ENCODE results near the gene CR1.
"Not testable (repeated sequence)": the region's sequence is repeated elsewhere in the genome, so short reads cannot be mapped to it uniquely, and the experiment has no call there.

Gene CR1

DNA sequence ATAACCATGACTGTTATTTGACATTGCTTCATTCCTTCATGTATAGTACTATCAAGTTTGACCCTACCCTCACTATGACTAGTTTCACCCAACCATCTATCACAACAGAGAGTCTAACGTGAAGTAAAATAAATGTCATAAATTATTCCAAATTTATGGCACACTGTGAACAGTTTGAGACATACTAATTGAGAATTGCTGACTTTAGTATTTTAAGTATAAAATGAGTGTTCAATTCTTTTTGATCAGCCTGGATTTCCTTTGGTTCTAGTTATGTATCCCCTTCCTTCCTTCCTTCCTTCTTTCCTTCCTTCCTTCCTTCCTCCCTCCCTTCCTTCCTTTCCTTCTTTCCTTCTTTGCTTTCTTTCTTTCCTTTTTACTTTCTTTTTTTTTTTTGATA lies 14.5 kb downstream of the CR1 start:
- H3K9me3 ChIP-seq (ENCODE audit: control insufficient read depth, low read depth, low read length): no peaks in the 10 kb centered on the region
- no peaks in the 10 kb centered on the region for H3K36me3 ChIP-seq (ENCODE audit: control insufficient read depth, low read depth, low read length)
- H3K27ac ChIP-seq (ENCODE audit: low read length): no peak overlapping the region
- no peaks in the 10 kb centered on the region for H3K4me1 ChIP-seq (ENCODE audit: control insufficient read depth, low read depth, low read length)
- H3K9ac ChIP-seq (ENCODE audit: low read length): no peak overlapping the region
- H3K4me3 ChIP-seq (ENCODE audit: low read length): no peak overlapping the region
- no peaks in the 10 kb centered on the region for H3K27me3 ChIP-seq (ENCODE audit: control insufficient read depth, insufficient read depth, low read length)

DNA sequence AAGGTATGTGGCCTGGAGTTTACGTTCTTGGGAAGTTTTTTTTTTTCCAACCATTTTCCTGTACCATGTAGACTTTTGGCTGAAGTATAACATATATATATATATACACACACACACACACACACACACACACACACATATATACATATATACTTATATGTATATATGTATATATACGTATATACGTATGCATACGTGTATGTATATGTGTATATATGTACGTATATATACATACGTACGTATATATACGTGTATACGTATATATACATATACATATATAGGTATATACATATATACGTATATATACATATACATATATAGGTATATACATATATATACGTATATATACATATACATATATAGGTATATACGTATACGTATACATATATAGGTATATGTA lies 18.9 kb downstream of the CR1 start:
- H3K36me3 ChIP-seq (ENCODE audit: control insufficient read depth, low read depth, low read length): no peaks in the 10 kb centered on the region
- no peak overlapping the region for H3K9ac ChIP-seq (ENCODE audit: low read length)
- H3K27ac ChIP-seq (ENCODE audit: low read length): no peak overlapping the region
- H3K4me3 ChIP-seq (ENCODE audit: low read length): no peak overlapping the region
- no peaks in the 10 kb centered on the region for H3K27me3 ChIP-seq (ENCODE audit: control insufficient read depth, insufficient read depth, low read length)
- no peaks in the 10 kb centered on the region for H3K4me1 ChIP-seq (ENCODE audit: control insufficient read depth, low read depth, low read length)
- no peaks in the 10 kb centered on the region for H3K9me3 ChIP-seq (ENCODE audit: control insufficient read depth, low read depth, low read length)

DNA sequence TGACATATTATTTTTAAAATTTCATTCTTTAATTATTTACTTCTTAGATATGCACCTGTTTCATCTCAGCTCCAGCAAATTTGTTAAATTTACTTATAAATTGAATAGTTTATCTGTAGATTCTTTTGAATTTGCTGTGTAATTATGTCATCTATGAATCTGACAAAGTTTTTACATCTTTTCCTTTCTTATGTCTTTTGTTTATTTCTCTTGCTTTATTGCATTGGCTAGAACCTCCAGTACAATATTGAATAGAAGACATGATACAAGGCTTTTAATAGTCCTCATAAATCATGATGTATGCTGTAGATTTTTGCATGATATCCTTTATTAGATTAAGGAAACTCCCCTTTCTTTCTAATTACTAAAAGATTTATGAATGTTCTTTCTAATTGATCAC lies 20.8 kb downstream of the CR1 start:
- H3K27me3 ChIP-seq (ENCODE audit: control insufficient read depth, insufficient read depth, low read length): no peaks in the 10 kb centered on the region
- H3K36me3 ChIP-seq (ENCODE audit: control insufficient read depth, low read depth, low read length): no peaks in the 10 kb centered on the region
- H3K4me3 ChIP-seq (ENCODE audit: low read length): no peak overlapping the region
- H3K4me1 ChIP-seq (ENCODE audit: control insufficient read depth, low read depth, low read length): no peaks in the 10 kb centered on the region
- no peak overlapping the region for H3K9ac ChIP-seq (ENCODE audit: low read length)
- H3K27ac ChIP-seq (ENCODE audit: low read length): no peak overlapping the region
- H3K9me3 ChIP-seq (ENCODE audit: control insufficient read depth, low read depth, low read length): no peaks in the 10 kb centered on the region

DNA sequence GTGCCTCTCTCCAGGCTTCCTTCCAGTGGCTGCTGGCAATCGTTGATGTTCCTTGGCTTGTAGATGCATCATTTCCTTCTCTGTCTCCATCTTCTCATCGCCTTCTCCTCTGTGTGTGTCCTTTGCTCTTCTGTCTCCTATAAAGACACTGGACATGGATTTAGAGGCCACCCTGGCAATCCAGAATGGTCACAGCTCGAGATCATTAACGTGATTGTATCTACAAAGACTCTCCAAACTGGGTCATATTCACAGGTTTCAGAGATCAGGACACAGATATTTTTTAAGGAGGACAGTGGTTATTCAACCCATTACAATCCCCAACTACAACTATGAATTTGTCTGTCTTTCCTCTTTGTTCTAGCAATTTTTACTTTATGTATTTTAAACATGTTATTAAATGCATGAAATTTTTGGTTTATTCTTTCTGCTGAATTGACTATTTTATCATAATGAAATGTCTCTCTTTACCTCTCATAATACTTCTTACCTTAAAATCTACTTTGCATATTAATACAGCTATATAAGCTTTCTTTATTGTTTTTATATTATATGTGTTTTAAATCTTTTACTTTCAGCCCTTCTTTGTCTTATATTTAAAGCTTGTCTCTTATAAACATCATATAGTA lies 22.8 kb downstream of the CR1 start:
- Histone ChIP-seq H3K9ac (ENCODE audit: low read length) (no peak overlapping the region), H3K9me3 (ENCODE audit: control insufficient read depth, low read depth, low read length) (no peaks in the 10 kb centered on the region), H3K36me3 (ENCODE audit: control insufficient read depth, low read depth, low read length) (no peaks in the 10 kb centered on the region), H3K4me3 (ENCODE audit: low read length) (no peak overlapping the region), H3K4me1 (ENCODE audit: control insufficient read depth, low read depth, low read length) (no peaks in the 10 kb centered on the region), H3K27ac (ENCODE audit: low read length) (no peak overlapping the region), H3K27me3 (ENCODE audit: control insufficient read depth, insufficient read depth, low read length) (no peaks in the 10 kb centered on the region)

DNA sequence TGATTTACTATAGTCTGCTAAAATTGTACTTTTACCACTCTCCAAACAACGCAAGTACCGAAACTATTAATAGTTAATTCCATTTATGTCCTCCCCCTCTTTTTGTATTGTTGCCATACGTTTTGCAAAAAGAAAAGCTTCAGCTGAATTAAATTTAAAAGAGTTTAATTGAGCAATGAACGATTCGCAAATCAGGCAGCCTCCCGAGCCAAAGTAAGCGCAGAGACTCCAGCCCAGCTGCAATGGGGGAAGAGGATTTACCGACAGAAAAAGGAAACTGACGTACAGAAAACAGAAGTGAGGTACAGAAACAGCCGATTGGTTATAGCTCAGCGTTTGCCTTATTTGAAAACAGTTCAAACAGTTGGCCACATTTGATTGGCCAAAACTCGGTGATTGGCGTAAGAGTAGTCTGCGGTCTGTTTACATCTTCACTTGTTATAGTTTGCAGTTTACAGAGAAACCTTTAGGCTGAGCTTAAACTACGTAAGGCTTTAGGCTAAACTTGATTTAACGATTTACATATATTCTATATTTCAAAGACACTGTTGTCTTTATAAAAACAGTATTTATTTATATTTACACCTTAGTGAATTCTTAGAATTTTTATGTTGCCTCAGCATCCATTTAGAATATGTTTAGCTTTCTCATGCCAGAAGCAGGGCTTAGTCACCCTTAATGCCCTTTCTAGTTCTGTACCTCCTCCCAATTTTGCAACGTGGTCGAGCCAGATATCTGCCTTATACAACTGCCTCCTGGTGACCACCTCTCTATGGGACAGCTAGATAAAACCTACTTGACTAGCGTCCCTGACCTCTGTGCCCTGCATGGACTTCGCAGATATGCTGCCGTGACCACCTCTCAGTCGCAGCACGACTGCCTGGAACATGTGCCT lies 23.8 kb downstream of the CR1 start:
- no peaks in the 10 kb centered on the region for H3K36me3 ChIP-seq (ENCODE audit: control insufficient read depth, low read depth, low read length)
- no peak overlapping the region for H3K4me3 ChIP-seq (ENCODE audit: low read length)
- H3K9me3 ChIP-seq (ENCODE audit: control insufficient read depth, low read depth, low read length): no peaks in the 10 kb centered on the region
- no peaks in the 10 kb centered on the region for H3K27me3 ChIP-seq (ENCODE audit: control insufficient read depth, insufficient read depth, low read length)
- no peak overlapping the region for H3K9ac ChIP-seq (ENCODE audit: low read length)
- H3K27ac ChIP-seq (ENCODE audit: low read length): no peak overlapping the region
- no peaks in the 10 kb centered on the region for H3K4me1 ChIP-seq (ENCODE audit: control insufficient read depth, low read depth, low read length)

DNA sequence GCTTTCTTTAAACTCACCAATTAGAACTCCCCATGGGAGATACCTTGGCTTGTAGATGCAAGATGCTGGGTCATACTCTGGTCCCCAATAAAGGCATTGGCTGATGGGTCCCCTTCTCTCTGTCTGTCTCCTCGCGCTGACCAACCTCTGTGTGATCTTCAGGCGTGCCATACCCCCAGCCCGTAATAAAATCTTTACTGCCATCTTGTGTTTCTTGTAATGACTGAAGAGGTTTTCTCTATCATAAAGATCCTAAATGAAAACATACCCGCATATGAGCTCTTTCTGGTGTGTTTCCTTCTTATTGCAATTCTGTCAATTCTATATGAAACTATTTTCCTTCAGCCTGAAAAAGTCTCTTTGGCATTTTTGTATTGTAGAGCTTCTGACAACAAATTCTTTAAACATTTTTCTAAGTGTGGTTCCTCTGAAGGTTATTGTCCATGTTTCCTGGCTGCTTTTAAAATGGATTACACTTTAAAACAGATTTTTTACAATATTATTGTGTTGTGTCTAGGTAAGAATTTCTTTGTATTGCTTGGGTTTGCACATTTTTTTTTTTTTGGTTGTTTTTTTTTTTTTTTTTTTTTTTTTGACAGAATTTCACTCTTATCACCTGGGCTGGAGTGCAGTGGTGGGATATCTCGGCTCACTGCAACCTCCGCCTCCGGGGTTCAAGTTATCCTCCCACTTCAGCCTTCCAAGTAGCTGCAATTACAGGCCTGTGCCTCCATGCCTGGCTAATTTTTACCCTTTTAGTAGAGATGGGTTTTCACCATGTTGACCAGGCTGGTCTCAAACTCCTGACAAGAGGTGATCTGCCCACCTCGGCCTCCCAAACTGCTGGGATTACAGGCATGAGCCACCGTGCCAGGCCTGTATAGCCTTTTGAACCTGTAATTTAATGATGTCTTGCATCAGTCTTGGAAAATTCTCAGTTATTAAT lies 24.7 kb downstream of the CR1 start:
- H3K9me3 ChIP-seq (ENCODE audit: control insufficient read depth, low read depth, low read length); H3K4me3 ChIP-seq (ENCODE audit: low read length); H3K27ac ChIP-seq (ENCODE audit: low read length); H3K4me1 ChIP-seq (ENCODE audit: control insufficient read depth, low read depth, low read length); H3K27me3 ChIP-seq (ENCODE audit: control insufficient read depth, insufficient read depth, low read length); H3K36me3 ChIP-seq (ENCODE audit: control insufficient read depth, low read depth, low read length); H3K9ac ChIP-seq (ENCODE audit: low read length): not testable (repeated sequence)

DNA sequence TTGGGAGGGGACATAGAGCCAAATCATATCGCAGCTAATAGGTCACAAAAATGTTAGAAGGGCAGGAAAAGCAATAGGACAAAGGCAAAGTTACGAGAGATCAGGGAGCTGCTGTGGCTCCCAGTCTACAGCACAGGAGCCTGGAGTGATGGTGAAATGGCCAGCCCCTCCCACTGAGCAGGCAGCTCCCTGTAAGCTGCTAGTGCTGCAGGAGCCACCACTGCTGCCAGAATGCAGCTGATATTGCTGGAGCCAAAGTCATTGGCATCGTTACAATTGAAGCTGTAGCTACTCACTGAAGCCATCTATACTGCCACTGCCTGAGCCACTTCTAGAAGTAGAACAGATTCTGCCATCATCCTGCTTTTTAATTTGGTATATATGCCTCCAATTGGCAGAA lies 29.3 kb downstream of the CR1 start:
- not testable (repeated sequence) for H3K9me3 ChIP-seq (ENCODE audit: control insufficient read depth, low read depth, low read length); H3K9ac ChIP-seq (ENCODE audit: low read length); H3K4me1 ChIP-seq (ENCODE audit: control insufficient read depth, low read depth, low read length); H3K4me3 ChIP-seq (ENCODE audit: low read length); H3K27me3 ChIP-seq (ENCODE audit: control insufficient read depth, insufficient read depth, low read length); H3K36me3 ChIP-seq (ENCODE audit: control insufficient read depth, low read depth, low read length); H3K27ac ChIP-seq (ENCODE audit: low read length)

DNA sequence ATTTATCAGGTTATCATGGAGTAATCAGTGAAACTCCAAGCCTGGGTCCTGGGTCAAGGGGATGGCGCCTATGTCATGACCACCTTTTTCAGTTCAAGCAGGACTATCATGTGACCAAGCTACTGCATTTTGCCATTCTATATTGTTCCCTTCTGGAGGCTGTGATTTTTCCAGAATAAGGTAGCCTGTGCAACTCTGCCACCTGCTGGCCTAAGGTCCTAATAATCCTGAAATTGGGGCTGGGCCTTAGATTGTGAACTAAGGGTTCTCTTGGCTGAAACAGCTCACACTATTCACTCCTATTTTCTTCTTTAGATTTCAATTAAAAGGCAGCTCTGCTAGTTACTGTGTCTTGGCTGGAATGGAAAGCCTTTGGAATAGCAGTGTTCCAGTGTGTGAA lies 32.4 kb downstream of the CR1 start:
- H3K4me1 ChIP-seq (ENCODE audit: control insufficient read depth, low read depth, low read length); H3K27ac ChIP-seq (ENCODE audit: low read length); H3K4me3 ChIP-seq (ENCODE audit: low read length); H3K9ac ChIP-seq (ENCODE audit: low read length); H3K36me3 ChIP-seq (ENCODE audit: control insufficient read depth, low read depth, low read length); H3K9me3 ChIP-seq (ENCODE audit: control insufficient read depth, low read depth, low read length); H3K27me3 ChIP-seq (ENCODE audit: control insufficient read depth, insufficient read depth, low read length): not testable (repeated sequence)

DNA sequence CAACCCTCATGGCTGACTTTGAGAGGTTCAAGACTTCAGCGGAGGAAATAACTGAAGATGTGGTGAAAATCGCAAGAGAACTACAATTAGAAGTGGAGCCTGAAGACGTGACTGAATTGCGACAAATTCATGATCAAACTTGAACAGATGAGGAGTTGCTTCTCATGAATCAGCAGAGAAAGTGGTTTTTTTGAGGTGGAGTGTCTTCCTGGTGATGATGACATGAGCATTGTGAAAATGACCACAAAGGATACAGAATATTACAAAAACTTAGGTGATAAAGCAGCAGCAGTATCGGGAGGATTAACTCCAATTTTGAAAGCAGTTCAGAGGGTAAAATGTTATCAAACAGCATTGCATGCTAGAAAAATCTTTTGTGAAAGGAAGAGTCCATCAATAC lies 40.3 kb downstream of the CR1 start:
- not testable (repeated sequence) for H3K27ac ChIP-seq (ENCODE audit: low read length); H3K4me1 ChIP-seq (ENCODE audit: control insufficient read depth, low read depth, low read length); H3K9me3 ChIP-seq (ENCODE audit: control insufficient read depth, low read depth, low read length); H3K4me3 ChIP-seq (ENCODE audit: low read length); H3K27me3 ChIP-seq (ENCODE audit: control insufficient read depth, insufficient read depth, low read length); H3K36me3 ChIP-seq (ENCODE audit: control insufficient read depth, low read depth, low read length); H3K9ac ChIP-seq (ENCODE audit: low read length)

DNA sequence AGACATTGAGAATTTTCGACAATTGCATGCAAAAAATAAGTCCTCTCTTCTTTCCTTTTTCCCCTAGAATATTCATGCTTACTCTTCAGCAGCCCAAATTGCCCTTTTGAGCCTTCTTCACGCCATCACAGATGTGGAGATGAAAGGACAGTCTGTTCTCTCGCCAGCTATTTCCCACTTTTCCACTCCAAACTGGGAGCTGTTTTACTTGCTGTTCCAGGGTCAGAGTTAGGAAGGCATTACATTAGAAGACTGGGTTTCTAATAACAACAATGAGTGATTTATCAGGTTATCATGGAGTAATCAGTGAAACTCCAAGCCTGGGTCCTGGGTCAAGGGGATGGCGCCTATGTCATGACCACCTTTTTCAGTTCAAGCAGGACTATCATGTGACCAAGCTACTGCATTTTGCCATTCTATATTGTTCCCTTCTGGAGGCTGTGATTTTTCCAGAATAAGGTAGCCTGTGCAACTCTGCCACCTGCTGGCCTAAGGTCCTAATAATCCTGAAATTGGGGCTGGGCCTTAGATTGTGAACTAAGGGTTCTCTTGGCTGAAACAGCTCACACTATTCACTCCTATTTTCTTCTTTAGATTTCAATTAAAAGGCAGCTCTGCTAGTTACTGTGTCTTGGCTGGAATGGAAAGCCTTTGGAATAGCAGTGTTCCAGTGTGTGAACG lies 50.9 kb downstream of the CR1 start:
- H3K27ac ChIP-seq (ENCODE audit: low read length); H3K4me3 ChIP-seq (ENCODE audit: low read length); H3K36me3 ChIP-seq (ENCODE audit: control insufficient read depth, low read depth, low read length); H3K9me3 ChIP-seq (ENCODE audit: control insufficient read depth, low read depth, low read length); H3K27me3 ChIP-seq (ENCODE audit: control insufficient read depth, insufficient read depth, low read length); H3K9ac ChIP-seq (ENCODE audit: low read length); H3K4me1 ChIP-seq (ENCODE audit: control insufficient read depth, low read depth, low read length): not testable (repeated sequence)

DNA sequence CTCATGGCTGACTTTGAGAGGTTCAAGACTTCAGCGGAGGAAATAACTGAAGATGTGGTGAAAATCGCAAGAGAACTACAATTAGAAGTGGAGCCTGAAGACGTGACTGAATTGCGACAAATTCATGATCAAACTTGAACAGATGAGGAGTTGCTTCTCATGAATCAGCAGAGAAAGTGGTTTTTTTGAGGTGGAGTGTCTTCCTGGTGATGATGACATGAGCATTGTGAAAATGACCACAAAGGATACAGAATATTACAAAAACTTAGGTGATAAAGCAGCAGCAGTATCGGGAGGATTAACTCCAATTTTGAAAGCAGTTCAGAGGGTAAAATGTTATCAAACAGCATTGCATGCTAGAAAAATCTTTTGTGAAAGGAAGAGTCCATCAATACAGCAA lies 58.9 kb downstream of the CR1 start:
- not testable (repeated sequence) for H3K27ac ChIP-seq (ENCODE audit: low read length); H3K36me3 ChIP-seq (ENCODE audit: control insufficient read depth, low read depth, low read length); H3K27me3 ChIP-seq (ENCODE audit: control insufficient read depth, insufficient read depth, low read length); H3K4me1 ChIP-seq (ENCODE audit: control insufficient read depth, low read depth, low read length); H3K9ac ChIP-seq (ENCODE audit: low read length); H3K9me3 ChIP-seq (ENCODE audit: control insufficient read depth, low read depth, low read length); H3K4me3 ChIP-seq (ENCODE audit: low read length)
